Right atrium auricular region (tissue), 2 donors: ENCODE results near the gene DNAJB4. TPM values are rescaled to one million over a fixed set of nuclear protein-coding genes. Genes with fewer than 3 reads are reported as not detected.
A peak's percentile ranks its signal among the peaks of the same experiment; 100 is the strongest.
"Not testable (repeated sequence)": the region's sequence is repeated elsewhere in the genome, so short reads cannot be mapped to it uniquely, and the experiment has no call there.

Experiments
- DNase-seq: peaks from one replicate; pipeline ENCODE4 v3.0.0-alpha.2; 2019; ENCODE audit warnings: low spot score
- H3K27ac ChIP-seq, 2 donors: fragments of 200-600 bp; sonication (generic); 1 replicate in 1 of 2; 2 replicates in 1 of 2; pipeline ENCODE4 v1.5.1; 2016 to 2019
- H3K27me3 ChIP-seq, 2 donors: fragments of 200-600 bp; sonication (generic); one replicate each; pipeline versions ENCODE4 v1.5.1 to v1.6.0; 2017 to 2019
- H3K36me3 ChIP-seq: fragments of 200-600 bp; sonication (generic); one replicate; pipeline ENCODE4 v1.5.1; 2016
- H3K4me1 ChIP-seq, 2 donors: fragments of 200-600 bp; sonication (generic); one replicate each; pipeline versions ENCODE4 v1.5.1 to v1.6.0; 2017 to 2019
- H3K4me3 ChIP-seq, 2 donors: fragments of 200-600 bp; sonication (generic); 1 replicate in 1 of 2; 2 replicates in 1 of 2; pipeline ENCODE4 v1.5.1; 2017 to 2019; ENCODE audit warnings: mild to moderate bottlenecking in 1 of 2, moderate library complexity in 1 of 2
- H3K9me3 ChIP-seq, 2 donors: fragments of 200-600 bp; sonication (generic); one replicate each; pipeline ENCODE4 v1.5.1; 2019
- total RNA-seq, 2 donors: library from RNA; depleted of rRNA; stranded (reverse); fragments of >200 nt; gene quantifications; one replicate each; pipeline ENCODE4 v1.1.0, GENCODE V29; 2016
- TF ChIP-seq, protein P1 (sequence below), 2 donors: fragments of 200-600 bp; sonication (generic); IDR thresholded peaks; one replicate each; pipeline ENCODE4 v1.5.1; 2019; ENCODE audit warnings: antibody characterized with exemption in 2 of 2

DNAJB4 gene
- total RNA-seq, 2 donors from 2014 or later: 60.9 to 83.6 TPM

DNA sequence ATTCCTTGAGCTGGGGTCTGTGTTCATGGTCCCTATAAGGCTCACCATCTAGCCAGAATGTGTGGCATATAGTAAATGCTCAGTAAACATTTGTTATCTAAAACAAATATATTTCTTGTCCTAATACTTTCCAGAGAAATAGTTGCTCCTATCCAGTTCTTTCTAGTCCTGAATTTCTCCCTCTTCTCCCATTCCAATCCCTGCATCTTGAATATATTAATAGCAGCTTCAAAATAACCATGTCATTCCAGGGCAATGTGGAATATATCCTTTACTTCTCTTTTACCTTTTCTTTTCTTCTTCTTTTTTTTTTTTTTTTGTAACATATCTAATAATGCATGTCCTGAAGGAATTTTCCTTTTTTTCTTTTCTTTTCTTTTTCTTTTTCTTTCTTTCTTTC, 10.4 kb downstream of the DNAJB4 start:
- DNase-seq: no peak
- H3K4me3 ChIP-seq: no peak overlapping the region
- H3K27ac ChIP-seq: no peak overlapping the region
- TF ChIP-seq, protein P1, sequence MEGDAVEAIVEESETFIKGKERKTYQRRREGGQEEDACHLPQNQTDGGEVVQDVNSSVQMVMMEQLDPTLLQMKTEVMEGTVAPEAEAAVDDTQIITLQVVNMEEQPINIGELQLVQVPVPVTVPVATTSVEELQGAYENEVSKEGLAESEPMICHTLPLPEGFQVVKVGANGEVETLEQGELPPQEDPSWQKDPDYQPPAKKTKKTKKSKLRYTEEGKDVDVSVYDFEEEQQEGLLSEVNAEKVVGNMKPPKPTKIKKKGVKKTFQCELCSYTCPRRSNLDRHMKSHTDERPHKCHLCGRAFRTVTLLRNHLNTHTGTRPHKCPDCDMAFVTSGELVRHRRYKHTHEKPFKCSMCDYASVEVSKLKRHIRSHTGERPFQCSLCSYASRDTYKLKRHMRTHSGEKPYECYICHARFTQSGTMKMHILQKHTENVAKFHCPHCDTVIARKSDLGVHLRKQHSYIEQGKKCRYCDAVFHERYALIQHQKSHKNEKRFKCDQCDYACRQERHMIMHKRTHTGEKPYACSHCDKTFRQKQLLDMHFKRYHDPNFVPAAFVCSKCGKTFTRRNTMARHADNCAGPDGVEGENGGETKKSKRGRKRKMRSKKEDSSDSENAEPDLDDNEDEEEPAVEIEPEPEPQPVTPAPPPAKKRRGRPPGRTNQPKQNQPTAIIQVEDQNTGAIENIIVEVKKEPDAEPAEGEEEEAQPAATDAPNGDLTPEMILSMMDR (IDR thresholded peaks at IDR 0.05): no peak
- H3K27me3 ChIP-seq: no peaks in the 10 kb centered on the region
- peaks cover 40% of the 10 kb centered on the region for H3K36me3 ChIP-seq
- H3K9me3 ChIP-seq: no peaks in the 10 kb centered on the region
- peaks cover 0 to 14% of the 10 kb centered on the region in 2 donors for H3K4me1 ChIP-seq

DNA sequence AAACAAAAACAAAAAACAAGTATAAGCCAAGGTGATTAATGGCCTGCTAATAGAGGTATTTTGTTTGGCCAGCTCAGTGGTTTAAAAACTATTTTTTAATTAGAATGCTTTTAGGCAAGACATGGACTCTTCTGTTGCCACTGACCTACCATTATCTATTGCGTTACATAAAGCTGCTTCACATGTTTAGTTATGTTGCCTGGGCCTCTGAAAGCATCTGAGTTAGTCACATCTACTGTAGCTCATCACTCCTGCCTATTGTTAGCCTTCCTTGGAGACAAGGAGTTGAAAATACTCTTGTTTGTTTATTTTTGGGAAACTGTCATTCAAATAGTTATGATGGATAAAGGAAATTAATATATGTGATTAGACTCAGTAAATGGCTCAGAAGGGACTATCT, 14.3 kb downstream of the DNAJB4 start:
- H3K27ac ChIP-seq: no peak overlapping the region
- DNase-seq: no peak
- no peak overlapping the region for H3K4me3 ChIP-seq
- H3K4me1 ChIP-seq: peaks cover 0 to 3% of the 10 kb centered on the region in 2 donors
- no peaks in the 10 kb centered on the region for H3K9me3 ChIP-seq
- H3K27me3 ChIP-seq: no peaks in the 10 kb centered on the region
- peaks cover 31% of the 10 kb centered on the region for H3K36me3 ChIP-seq
- TF ChIP-seq, protein P1 (IDR thresholded peaks at IDR 0.05): no peak

DNA sequence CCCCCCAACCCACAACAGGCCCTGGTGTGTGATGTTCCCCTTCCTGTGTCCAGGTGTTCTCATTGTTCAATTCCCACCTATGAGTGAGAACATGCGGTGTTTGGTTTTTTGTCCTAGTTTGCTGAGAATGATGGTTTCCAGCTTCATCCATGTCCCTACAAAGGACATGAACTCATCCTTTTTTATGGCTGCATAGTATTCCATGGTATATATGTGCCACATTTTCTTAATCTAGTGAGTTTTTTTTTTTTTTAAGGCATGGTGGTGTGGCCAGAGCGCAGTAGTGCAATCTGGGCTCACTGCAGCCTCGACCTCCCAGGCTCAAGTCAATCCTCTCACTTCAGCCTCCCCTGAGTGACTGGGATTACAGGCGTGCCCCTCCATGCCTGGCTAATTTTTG, 16.4 kb downstream of the DNAJB4 start:
- not testable (repeated sequence) for H3K4me3 ChIP-seq, DNase-seq, H3K27me3 ChIP-seq, H3K9me3 ChIP-seq, H3K4me1 ChIP-seq, H3K27ac ChIP-seq
- peaks cover 16% of the 10 kb centered on the region for H3K36me3 ChIP-seq

DNA sequence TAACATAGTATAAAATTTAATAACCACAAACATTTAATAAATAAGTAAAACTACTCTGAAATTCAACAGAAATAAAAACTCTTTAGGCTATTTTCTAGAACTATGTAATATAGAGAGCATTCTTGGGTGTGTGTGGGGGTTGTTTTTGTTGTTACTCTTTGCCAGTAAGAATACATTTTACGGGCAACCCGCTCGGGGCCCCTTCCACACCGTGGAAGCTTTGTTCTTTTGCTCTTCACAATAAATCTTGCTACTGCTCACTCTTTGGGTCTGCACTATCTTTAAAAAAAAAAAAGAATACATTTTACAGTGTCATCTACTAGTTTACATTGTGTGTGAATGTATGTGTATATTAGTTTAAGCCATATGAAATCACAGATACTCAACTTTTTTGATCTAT, 25.1 kb downstream of the DNAJB4 start:
- TF ChIP-seq, protein P1 (IDR thresholded peaks at IDR 0.05): no peak
- no peak overlapping the region for H3K27ac ChIP-seq
- DNase-seq: no peak
- H3K4me3 ChIP-seq: no peak overlapping the region
- no peaks in the 10 kb centered on the region for H3K27me3 ChIP-seq
- H3K4me1 ChIP-seq: peaks cover 0 to 10% of the 10 kb centered on the region in 2 donors
- no peaks in the 10 kb centered on the region for H3K9me3 ChIP-seq
- H3K36me3 ChIP-seq: no peaks in the 10 kb centered on the region

DNA sequence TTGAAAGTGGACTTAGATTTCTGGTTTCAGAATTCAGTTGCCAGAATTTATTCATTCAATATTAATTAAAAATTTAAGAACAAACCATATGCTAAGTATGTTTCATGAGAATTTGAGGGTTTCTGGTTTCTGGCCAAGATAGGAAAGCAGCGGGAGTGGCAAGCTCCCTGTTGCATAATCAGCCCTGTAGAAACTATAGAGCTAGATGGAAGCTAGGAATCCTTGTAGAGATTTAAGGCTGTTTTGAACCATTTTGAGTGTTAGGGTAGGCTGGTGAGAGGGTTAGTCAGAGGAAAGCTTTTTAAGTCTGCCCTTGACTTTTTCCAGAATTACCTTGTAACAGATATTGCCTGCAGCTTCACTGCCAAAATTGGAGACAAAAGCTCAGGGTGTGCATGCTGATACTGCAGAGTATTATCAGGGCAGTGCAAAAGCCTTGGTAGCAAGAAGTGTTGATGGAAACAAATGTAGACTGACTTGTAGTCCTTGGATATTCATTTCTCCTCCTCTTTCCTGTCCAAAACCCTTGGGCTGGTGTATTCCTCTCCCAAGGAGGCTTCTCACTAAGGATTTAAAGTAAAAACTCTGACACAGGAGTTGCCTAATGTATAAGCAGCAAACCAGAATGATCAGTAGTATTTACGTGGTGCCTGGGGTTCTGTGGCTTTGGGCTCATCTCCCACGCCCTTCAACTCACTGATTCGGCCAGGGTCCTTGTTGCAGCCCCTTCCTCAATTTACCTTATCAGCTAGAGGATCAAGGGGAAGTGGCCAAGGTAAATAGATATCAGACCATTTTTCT, 28.5 kb downstream of the DNAJB4 start:
- TF ChIP-seq, protein P1 (IDR thresholded peaks at IDR 0.05): no peak
- no peaks in the 10 kb centered on the region for H3K9me3 ChIP-seq
- H3K27me3 ChIP-seq: no peaks in the 10 kb centered on the region
- H3K4me3 ChIP-seq: no peak overlapping the region
- DNase-seq: no peak
- H3K36me3 ChIP-seq: no peaks in the 10 kb centered on the region
- H3K4me1 ChIP-seq: peaks cover 0 to 10% of the 10 kb centered on the region in 2 donors
- peak overlapping the region in 1 of 2 donors; percentile 8 for H3K27ac ChIP-seq

DNA sequence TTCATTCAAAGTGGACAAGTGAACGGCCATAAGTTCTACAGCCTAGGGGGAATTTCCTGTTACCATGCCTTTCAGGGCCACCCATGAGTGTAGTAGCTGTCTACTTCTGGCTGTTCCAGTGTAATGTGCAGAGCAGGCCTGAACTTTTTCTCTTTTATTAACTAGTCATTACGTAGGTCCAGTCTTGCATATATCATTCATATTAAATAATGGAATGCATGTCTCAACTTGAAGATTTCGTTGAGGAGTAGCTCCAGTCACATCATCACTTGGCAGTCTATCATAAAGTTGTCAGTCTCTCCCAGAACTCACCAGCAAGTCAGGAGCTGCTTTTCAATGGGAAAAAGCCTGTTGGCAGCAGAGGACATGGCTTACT, 29.0 kb downstream of the DNAJB4 start:
- Histone ChIP-seq H3K4me3 (no peak overlapping the region), H3K27ac (peak overlapping the region in 1 of 2 donors; percentile 8), H3K27me3 (no peaks in the 10 kb centered on the region), H3K9me3 (no peaks in the 10 kb centered on the region), H3K4me1 (peaks cover 0 to 10% of the 10 kb centered on the region in 2 donors), H3K36me3 (no peaks in the 10 kb centered on the region)
- TF ChIP-seq, protein P1 (IDR thresholded peaks at IDR 0.05): no peak
- DNase-seq: no peak
